Fibroblast of lung (primary cell): ENCODE measurements around the gene HADH. TPM values are rescaled to one million over a fixed set of nuclear protein-coding genes. Genes with fewer than 3 reads are reported as not detected.

Experiments used
- DNase-seq, 2 donors: peaks; one replicate each; pipeline versions ENCODE4 v3.0.0 to v3.0.0-alpha.2; 2010; ENCODE audit warnings: low read depth in 2 of 2
- H2AFZ ChIP-seq: 2 replicates; pipeline ENCODE4 v1.5.1; 2012; ENCODE audit warnings: low read length, control low read depth, inconsistent platforms
- H3K27ac ChIP-seq: 2 replicates; pipeline ENCODE4 v1.5.1; 2011; ENCODE audit warnings: low read length, control low read depth; ENCODE audit not compliant: insufficient read depth
- H3K27me3 ChIP-seq: 2 replicates; pipeline ENCODE4 v1.5.1; 2011; ENCODE audit warnings: mild to moderate bottlenecking, low read length; ENCODE audit not compliant: control insufficient read depth, insufficient read depth
- H3K36me3 ChIP-seq: 2 replicates; pipeline ENCODE4 v1.5.1; 2011; ENCODE audit warnings: low read length; ENCODE audit not compliant: control insufficient read depth, insufficient read depth
- H3K4me1 ChIP-seq: 2 replicates; pipeline ENCODE4 v1.5.1; 2011; ENCODE audit warnings: low read length; ENCODE audit not compliant: control insufficient read depth, insufficient read depth; ENCODE audit errors: extremely low read depth
- H3K4me2 ChIP-seq: 2 replicates; pipeline ENCODE4 v1.5.1; 2011; ENCODE audit warnings: low read length, control low read depth; ENCODE audit not compliant: insufficient read depth; ENCODE audit errors: extremely low read depth
- H3K4me3 ChIP-seq, 4 experiments: fragments of 200-600 bp in 1 of 4; sonication (generic) in 1 of 4; replicated peaks in 1 of 4; 2 replicates each; pipeline ENCODE4 v1.5.1; 2011 to 2016; ENCODE audit warnings: low read length in 4 of 4, low read depth in 3 of 4, mild to moderate bottlenecking in 3 of 4, control low read depth in 2 of 4, inconsistent platforms in 1 of 4, mixed read lengths in 1 of 4; ENCODE audit not compliant: insufficient read depth in 1 of 4; ENCODE audit errors: control extremely low read depth in 1 of 4
- H3K79me2 ChIP-seq: 2 replicates; pipeline ENCODE4 v1.5.1; 2012; ENCODE audit warnings: mild to moderate bottlenecking, low read length, inconsistent platforms; ENCODE audit not compliant: control insufficient read depth, insufficient read depth
- H3K9ac ChIP-seq: 2 replicates; pipeline ENCODE4 v1.5.1; 2011; ENCODE audit warnings: mild to moderate bottlenecking, low read length, control low read depth; ENCODE audit not compliant: insufficient read depth
- H3K9me3 ChIP-seq: 2 replicates; pipeline ENCODE4 v1.5.1; 2012; ENCODE audit warnings: low read depth, low read length; ENCODE audit not compliant: control insufficient read depth, insufficient read depth
- H4K20me1 ChIP-seq: 2 replicates; pipeline ENCODE4 v1.5.1; 2011; ENCODE audit warnings: low read length; ENCODE audit not compliant: control insufficient read depth, insufficient read depth; ENCODE audit errors: extremely low read depth
- CTCF ChIP-seq, 2 donors: IDR thresholded peaks in 1 of 2; conservative IDR thresholded peaks in 1 of 2; 1 replicate in 1 of 2; 2 replicates in 1 of 2; pipeline ENCODE4 v1.5.1; 2011 to 2012; ENCODE audit warnings: low read length in 2 of 2, control low read depth in 1 of 2, inconsistent platforms in 1 of 2, low read depth in 1 of 2, mild to moderate bottlenecking in 1 of 2
- EZH2 ChIP-seq: IDR thresholded peaks from 2 replicates; pipeline ENCODE4 v1.5.1; 2012; ENCODE audit warnings: low read length, control low read depth, mild to moderate bottlenecking; ENCODE audit errors: missing control alignments
- polyA plus RNA-seq, 2 donors: library from polyadenylated mRNA; depleted of rRNA in 1 of 2; stranded (reverse) in 1 of 2; unstranded in 1 of 2; fragments of >200 nt; gene quantifications; 2 replicates each; pipeline ENCODE4 v1.2.1, GENCODE V29; 2011 to 2012; ENCODE audit warnings: missing spikeins in 1 of 2
- total RNA-seq: library from RNA; depleted of rRNA; stranded (reverse); fragments of >200 nt; gene quantifications from 2 replicates; pipeline ENCODE4 v1.2.1, GENCODE V29; 2014

HADH gene
- total and polyA plus RNA-seq, 2 donors (not counting 1 experiment from before 2014, with no cell fraction given), result 16.7 to 29.7 TPM

- Histone ChIP-seq H3K9ac (no peak overlapping the region), H3K36me3 (no peaks in the 10 kb centered on the region), H2AFZ (no peak overlapping the region), H3K79me2 (no peaks in the 10 kb centered on the region), H3K4me1 (peaks cover 5% of the 10 kb centered on the region), H3K27ac (no peak overlapping the region), H3K9me3 (no peaks in the 10 kb centered on the region), H4K20me1 (no peaks in the 10 kb centered on the region), H3K4me3 (no peak overlapping the region), H3K4me2 (no peak overlapping the region), H3K27me3 (no peaks in the 10 kb centered on the region)
- peak; percentile 24 to 67 for DNase-seq
- TF ChIP-seq CTCF (conservative IDR thresholded peaks at IDR 0.05 in 1 of 2, IDR thresholded peaks at IDR 0.05 in 1 of 2; ENCODE audit: low read depth in 1 of 2, low read length in 2 of 2), result no peak
- TF ChIP-seq EZH2, result no peak
Measured at GRCh38 chr4:108058685-108059440, 69.2 kb downstream of the HADH start.

- Histone ChIP-seq H3K4me1 (peaks cover 5% of the 10 kb centered on the region), H3K9ac (no peak overlapping the region), H3K9me3 (no peaks in the 10 kb centered on the region), H2AFZ (no peak overlapping the region), H3K27ac (no peak overlapping the region), H3K79me2 (no peaks in the 10 kb centered on the region), H3K4me3 (no peak overlapping the region), H3K36me3 (no peaks in the 10 kb centered on the region), H3K27me3 (no peaks in the 10 kb centered on the region), H3K4me2 (no peak overlapping the region), H4K20me1 (no peaks in the 10 kb centered on the region)
- TF ChIP-seq EZH2 (no peak), CTCF (conservative IDR thresholded peaks at IDR 0.05 in 1 of 2, IDR thresholded peaks at IDR 0.05 in 1 of 2; ENCODE audit: low read depth in 1 of 2, low read length in 2 of 2) (peak; percentile 43 to 53)
- peak; percentile 45 to 71 for DNase-seq
Measured at GRCh38 chr4:108060164-108060563, 70.5 kb downstream of the HADH start.

- no peak for DNase-seq
- no peak overlapping the region for H3K4me3 ChIP-seq
- H2AFZ ChIP-seq, result peak overlapping the region; percentile 15
- H4K20me1 ChIP-seq, result no peaks in the 10 kb centered on the region
- no peak overlapping the region for H3K9ac ChIP-seq
- H3K27ac ChIP-seq, result no peak overlapping the region
- no peak for TF ChIP-seq EZH2
- no peak for TF ChIP-seq CTCF (conservative IDR thresholded peaks at IDR 0.05 in 1 of 2, IDR thresholded peaks at IDR 0.05 in 1 of 2; ENCODE audit: low read depth in 1 of 2, low read length in 2 of 2)
- H3K4me1 ChIP-seq, result peaks cover 5% of the 10 kb centered on the region
- no peaks in the 10 kb centered on the region for H3K27me3 ChIP-seq
- H3K36me3 ChIP-seq, result no peaks in the 10 kb centered on the region
- H3K79me2 ChIP-seq, result no peaks in the 10 kb centered on the region
- no peaks in the 10 kb centered on the region for H3K9me3 ChIP-seq
- H3K4me2 ChIP-seq, result no peak overlapping the region
Measured at GRCh38 chr4:108060686-108061321, 71.1 kb downstream of the HADH start.
